ENCODE results near the gene ASTL. TPM values are rescaled to one million over a fixed set of nuclear protein-coding genes. Genes with fewer than 3 reads are reported as not detected.

ASTL gene
- total RNA-seq, 4 donors from 2014 or later: 0.34 TPM; not detected in 3

- no peak for TF ChIP-seq CTCF (IDR thresholded peaks at IDR 0.05; ENCODE audit: low read depth)
Measured at GRCh38 chr2:96120091-96120720, 18.1 kb downstream of the ASTL start.

DNA sequence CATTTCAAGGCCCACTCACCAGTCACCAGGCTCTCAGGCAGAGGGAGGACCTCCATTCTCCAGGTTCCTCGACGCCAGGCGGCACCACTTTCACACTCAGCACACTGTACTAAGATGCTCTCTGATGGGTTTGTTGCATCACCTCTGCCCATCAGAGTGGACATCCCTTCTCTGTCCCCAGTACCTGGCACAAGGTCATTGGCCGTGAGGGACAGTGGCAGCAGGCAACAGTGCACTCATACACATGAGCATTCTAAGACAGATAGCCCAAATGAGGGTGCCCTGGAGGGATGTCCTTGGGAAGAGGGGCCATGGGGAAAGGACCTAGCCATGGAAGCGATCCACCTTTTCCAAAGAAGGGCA, 18.9 kb downstream of the ASTL start:
- no peak for TF ChIP-seq CTCF (IDR thresholded peaks at IDR 0.05; ENCODE audit: low read depth)

GRCh38 chr2:96118698-96119388, 19.5 kb downstream of the ASTL start:
- no peak for TF ChIP-seq CTCF (IDR thresholded peaks at IDR 0.05; ENCODE audit: low read depth)

DNA sequence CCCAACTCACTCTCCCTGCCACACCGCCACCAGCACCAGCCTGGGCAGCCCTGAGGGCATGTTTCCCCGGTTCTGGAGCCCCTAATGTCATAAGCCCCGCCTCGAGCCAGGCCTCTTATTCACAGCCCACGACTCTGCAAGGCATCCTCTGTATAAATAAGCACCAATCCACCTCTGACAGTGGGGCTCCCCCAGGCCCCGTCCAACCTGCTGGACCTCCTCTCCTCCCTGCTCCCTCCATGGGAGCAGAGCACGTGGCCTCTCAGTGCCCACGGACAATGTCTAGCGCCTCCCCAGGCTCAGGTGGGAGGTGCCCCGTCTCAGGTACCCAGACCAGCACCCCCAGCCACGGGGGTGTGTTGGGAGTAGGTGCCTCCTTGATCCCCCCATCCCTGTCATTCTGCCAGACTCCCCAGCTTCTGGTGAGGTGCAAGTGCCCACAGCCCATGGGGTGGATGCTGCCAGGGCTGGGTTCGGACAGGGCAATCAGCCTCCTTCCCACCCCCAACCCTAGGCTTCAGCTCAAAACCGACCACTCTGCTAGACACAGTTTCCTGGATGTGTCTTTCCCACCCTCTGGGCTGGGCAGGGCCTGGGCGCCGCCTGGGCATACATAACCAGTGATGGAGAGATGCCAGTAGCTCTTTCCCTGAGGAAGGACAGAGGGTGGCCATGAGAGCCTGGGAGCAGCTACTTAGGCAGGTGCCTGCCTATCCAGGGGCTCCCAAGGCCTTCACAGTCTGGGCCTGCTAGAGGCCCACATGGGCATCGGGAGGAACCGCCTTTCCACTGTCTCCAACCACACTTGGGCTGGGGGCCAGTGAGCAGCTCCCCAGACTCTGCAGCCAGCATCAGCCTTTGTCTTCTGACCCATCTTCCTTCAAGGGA, 20.4 kb downstream of the ASTL start:
- TF ChIP-seq CTCF (IDR thresholded peaks at IDR 0.05; ENCODE audit: low read depth): no peak

GRCh38 chr2:96116879-96117533, 21.3 kb downstream of the ASTL start:
- TF ChIP-seq CTCF (IDR thresholded peaks at IDR 0.05; ENCODE audit: low read depth): no peak

DNA sequence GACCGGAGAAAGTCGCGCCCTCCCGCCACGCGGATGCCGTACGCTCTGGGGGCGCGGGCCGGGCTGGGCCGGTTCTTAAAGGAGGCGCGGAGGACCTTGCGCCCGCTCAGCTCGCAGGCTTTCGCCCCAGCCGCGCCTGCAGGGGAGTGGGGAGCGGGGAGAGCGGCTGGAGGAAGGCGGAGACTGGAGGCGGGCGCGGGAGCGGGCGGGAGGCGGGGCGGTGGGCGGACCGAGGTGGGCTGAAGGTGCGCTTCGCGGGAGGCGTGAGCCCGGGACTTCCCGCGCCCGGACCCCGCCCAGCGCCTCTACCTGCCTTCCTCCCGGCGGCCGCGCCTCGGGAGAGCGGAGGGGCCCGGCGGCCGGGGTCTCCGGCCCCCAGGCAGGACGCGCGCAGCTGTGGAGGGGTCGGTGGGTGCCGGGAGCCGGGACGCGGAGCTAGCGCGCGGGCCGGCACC, 21.9 kb downstream of the ASTL start, which contains the start of gene ADRA2B:
Gene ADRA2B (minus strand): TSS at position 148 of the 455 bp plus-strand sequence. CDS start 422 bp downstream, outside the sequence.
- TF ChIP-seq CTCF (IDR thresholded peaks at IDR 0.05; ENCODE audit: low read depth): no peak

All from subcutaneous adipose tissue (tissue), 4 donors.